Right ventricle myocardium superior (tissue), 1 donor: ENCODE data around the gene WNT11. TPM values are rescaled to one million over a fixed set of nuclear protein-coding genes. Genes with fewer than 3 reads are reported as not detected.

Experiments
- ATAC-seq: fragments of 200-7000 bp; cut with Tn5 transposase; one replicate; pipeline ENCODE4 v1.9.1; 2020; ENCODE audit warnings: mild to moderate bottlenecking; ENCODE audit not compliant: poor library complexity
- DNase-seq: peaks from one replicate; pipeline ENCODE4 v3.0.0-alpha.2; 2020
- intact Hi-C: fragments of 100-400 bp; cut with DNase I; formaldehyde crosslinking; loops from one replicate; pipeline ENCODE4 v1.11.2; 2022
- total RNA-seq: library from RNA; stranded (reverse); fragmentation: NEBNext Ultra II Directional; extraction: Animal tissue kit (Norgen Biotek cat#: 25700); gene quantifications from one replicate; pipeline ENCODE4 v1.2.1, GENCODE V29; 2021
- donor health status: DM: no; HTN: yes; CAD: no; lungs with severe emphysema.

The WNT11 gene
- total RNA-seq, 1 donor from 2014 or later, result 20.0 TPM

DNA sequence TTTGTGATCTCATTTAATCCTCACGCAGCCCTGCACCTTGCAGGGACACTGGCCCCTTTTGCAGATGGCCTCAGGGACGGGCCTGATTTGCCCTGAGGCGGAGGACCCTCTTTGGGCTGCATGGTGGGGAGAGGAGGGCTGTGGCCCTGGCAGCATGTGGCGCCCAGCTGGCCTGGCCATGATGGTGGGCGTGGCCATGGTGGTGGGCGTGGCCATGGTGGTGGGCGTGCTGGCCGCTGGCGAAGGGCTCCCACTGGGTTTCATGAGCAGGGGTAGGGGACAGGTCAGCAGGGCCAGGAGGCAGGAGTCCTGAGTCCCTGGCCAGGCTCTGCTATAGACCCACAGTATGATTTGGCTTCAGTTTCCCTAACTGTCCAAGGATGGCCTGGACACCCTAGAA is 13.1 kb downstream of the WNT11 start:
- intact Hi-C loops, result no loop called here
- DNase-seq (no peak), ATAC-seq (no peak)

DNA sequence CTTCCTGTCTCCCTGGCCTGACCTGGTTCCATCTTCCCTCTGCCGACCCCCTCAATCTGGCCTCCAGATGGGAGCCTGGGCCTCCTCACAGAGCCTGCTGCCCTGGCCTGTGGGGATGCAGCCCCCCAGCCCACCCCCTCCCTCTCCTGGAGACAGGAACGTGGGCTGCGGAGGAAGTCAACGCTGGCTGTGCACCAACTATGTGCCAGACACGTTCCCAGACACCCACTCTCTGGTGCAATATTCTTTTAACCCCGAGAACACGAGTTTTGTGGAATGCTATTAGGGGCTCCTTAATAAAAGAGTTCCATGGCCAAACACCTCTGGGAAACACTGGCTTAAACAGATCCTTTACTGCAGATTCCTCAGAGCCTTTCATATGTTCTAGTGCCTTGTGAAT is 15.9 kb downstream of the WNT11 start:
- intact Hi-C loops, result no loop called here
- no peak for ATAC-seq

DNA sequence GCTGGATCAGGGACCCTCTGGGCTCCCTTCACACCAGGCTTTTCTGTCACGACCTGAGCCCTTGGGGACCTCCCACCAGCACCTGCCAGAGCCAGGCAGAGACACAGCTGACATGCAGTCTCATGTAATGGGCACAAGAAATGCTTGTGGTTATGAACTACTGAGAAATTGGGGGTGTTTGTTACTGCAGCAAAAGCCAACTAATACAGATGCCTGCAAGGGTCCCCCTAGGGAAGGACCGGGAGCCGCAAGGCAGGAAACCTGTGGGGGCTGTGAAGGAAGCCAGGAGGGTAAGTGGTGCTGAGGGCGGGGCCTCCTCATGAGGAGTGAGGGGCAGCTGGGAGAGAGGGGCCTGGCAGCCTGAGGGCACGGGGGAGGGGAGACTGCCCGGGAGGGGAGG is 16.6 kb downstream of the WNT11 start:
- ATAC-seq (no peak), DNase-seq (no peak)
- intact Hi-C loops, result no loop called here

More for the DNA sequence above, 15.9 kb downstream of the WNT11 start:
- DNase-seq, result no peak

DNA sequence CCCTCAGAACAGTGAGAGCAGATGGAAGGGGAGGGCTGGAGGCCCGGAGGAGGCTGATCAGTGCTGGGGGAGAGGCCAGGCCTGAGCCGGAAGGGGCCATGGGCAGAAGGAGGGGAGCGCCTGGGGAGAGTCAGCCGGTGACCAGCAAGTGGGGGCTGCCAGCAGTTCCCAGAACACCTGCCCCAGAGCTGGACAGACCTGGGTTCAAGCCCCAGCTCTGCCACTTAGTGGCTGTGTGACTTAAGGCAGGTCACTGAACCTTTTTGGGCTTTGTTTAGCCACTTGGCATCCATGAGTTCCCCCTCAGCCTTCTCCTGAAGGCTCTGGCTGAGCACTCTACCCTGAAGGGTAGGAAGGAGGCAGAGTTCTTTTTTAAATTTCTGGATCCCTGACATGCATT is 17.4 kb downstream of the WNT11 start:
- DNase-seq (no peak), ATAC-seq (no peak)
- intact Hi-C loops, result no loop called here

DNA sequence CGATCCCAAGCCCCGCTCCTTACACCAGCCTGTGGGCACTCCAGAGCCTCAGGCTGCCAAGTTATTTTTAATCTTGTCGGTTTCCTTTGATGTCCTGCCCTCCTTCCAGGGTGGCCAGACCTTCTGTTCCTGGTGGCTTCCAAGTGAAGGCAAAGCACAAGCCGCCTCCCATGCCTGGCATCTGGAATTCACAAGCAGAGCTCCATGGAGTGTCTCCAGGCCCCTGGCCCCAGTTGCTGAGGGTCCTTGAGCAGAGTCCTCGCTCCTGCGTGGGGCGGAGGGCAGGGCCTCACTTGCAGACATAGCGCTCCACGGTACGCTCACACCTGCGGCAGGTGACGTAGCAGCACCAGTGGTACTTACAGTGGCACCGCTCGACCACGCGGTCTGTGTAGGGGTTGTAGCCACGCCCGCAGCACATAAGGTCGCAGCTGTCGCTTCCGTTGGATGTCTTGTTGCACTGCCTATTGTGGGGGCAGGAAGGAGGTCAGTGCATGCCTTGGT is 19.5 kb downstream of the WNT11 start:
- DNase-seq (no peak), ATAC-seq (peak; percentile 34)
- intact Hi-C loops, result no loop called here

DNA sequence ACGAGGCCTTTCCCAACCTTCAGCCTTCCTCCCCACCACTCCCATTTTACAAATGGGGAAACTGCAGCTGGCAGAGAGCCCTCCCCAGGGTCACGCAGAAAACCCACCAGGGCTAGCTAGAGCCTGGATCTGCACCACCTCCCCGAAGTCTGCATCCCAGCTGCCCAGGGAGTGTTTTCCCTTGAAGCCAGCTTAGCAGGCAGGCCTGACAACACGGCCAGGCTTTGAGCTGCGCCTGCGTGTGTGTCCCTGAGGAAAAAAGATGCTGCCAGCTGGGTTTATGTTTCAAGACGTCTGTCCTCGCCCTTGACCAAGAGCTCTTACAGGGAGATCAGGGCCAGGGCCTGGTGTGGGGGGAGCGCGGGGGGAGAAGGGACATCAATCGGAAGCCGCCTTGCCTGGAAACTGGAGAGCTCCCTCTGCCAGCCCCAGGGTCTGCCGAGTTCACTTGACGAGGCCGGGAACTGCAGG is 20.3 kb downstream of the WNT11 start:
- DNase-seq (peak; percentile 76), ATAC-seq (peak; percentile 45)
- intact Hi-C loops, result no loop called here

DNA sequence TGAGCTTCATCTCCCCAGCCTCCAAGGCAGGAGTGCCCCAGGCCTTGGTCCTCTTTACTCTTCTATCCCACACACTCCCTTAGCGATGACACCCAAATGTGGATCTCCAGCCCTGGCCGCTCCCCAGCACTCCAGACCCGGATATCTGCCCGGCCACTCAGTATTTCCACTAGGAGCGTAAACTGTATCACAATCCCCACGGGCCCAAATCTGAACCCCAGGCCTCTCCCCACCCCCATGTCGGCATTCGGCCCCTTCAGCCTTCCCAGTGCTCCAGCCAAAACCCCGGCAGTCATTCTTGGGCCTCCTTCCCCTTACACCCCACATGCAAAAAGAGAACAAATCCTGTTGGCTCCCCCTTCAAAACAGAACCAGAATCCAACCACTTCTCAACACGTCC is 20.8 kb downstream of the WNT11 start:
- intact Hi-C loops, result no loop called here
- ATAC-seq (peak; percentile 23), DNase-seq (peak; percentile 54)

DNA sequence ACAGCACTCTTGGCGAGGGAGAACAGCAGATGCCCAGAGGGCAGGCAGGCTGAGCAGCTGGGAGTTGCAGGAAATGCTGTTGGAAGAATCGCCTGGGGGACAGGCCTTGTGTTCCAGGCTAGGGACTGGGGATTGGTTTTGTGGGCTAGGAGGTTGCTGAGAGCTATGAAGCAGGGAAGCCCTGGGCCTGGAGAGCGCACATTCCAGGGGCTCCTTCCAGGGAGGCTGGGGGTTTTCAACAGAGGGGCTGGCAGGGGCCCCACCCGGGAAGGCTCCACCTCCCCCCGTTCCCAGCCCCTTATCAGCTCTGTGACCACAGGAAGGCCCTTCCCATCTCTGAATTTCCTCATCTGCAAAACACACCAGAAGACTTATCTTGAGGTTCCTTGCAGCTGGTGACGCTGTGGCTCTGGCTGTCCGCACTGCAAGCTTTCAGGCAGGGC is 21.7 kb downstream of the WNT11 start:
- no peak for DNase-seq
- intact Hi-C loops, result no loop called here
- ATAC-seq, result no peak

DNA sequence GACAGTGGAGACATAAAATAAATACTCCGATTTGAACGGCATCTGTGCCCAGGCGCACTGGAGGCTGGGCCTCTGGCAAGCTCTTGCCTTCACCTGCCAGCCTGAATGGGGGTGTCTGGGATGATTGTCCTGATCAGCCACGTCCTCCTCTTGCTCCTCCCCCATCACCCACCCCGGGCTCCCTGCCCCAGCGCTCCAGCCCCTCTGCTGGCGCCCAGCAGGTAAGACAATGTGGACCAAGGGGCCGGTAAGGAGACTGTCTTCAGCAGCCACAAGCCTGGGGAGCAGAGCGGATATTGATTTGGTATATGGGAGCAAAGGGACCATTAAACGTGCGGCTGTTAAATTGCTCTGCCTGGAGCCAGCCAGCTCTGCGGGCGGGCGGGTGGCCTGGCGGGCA is 24.9 kb downstream of the WNT11 start:
- intact Hi-C loops, result no loop called here
- no peak for DNase-seq
- no peak for ATAC-seq

DNA sequence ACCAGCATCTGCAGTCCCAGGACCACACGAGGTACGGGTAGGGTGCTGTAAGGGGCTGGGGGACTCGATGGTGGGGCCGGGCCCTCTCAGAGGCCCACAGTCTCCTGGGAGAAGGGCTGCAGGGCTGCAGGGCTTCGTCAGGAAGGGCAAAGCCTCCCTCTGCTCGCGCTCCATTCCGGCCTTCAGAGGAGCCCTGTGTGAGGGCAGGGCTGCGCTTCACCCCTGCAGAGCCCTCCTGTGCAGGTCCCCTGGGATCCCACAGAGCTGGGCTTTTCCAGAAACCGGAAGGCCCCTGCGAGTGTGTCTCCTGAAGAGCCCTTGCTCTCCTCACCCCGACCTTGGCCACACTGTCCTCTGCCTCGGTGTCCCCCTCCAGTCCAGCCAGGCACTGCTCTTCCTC is 27.2 kb downstream of the WNT11 start:
- DNase-seq, result no peak
- no peak for ATAC-seq

DNA sequence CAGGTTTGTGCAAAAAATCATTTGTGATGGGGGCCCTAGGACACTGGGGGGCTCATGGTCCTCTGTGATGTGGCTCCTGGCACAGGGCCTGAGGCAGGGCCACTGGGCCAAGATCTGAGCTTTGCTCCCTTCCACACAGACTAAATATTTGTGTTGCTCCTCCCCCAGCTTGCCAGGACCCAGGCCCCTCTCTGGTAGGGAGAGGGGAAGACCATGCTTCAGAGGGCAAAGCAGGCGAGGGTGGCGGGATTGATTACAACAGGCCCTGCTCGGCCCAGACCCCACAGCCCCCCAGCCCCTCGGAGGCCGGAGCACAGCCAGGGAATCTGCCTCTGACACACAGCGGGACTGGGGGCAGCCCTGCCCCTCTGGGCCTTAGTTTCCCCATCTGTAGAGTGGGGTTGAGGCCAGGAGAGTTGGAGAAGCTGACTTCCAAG is 29.0 kb downstream of the WNT11 start:
- intact Hi-C loops, result no loop called here
- no peak for ATAC-seq
- no peak for DNase-seq

More for the DNA sequence above, 27.2 kb downstream of the WNT11 start:
- intact Hi-C loops, result no loop called here

DNA sequence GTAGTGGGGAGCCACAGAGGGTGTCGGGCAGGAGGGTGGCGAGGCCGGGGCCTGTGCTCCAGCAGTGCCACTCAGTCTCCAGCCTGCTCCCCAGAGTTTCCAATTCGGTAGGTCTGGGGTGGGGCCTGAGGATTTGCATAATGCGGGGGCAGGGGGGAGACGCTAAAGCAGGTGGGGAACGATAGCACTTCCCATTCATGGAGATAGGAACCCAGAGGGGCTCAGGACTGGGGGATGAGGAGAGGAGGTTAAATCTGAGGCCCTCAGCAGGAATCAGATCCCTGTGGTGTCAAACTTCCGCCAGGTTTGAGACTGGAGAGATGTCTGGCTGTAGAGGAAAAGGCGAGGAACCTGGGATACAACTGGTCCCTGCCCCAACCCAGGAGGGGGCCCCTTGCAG is 29.8 kb downstream of the WNT11 start:
- intact Hi-C loops, result no loop called here
- ATAC-seq, result no peak

DNA sequence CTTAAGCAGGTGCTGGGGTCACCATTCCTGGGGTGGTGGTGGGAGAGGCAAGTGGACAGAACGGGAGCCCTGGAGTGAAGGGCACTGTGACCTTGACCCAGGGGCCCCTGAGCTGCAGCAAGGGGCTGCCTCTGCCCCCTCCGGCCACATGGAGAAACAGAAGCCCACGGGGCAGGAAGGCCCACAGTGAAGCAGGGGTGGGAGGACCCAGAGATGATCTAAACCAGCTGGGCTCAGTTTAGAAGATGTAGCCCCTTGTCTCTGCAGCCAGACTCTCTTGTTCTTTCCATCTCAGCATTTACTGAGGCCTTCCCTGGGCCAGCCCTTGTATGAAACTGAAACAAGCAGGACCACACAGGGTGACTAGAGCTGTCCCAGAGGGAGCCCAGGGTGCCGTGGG is 30.5 kb downstream of the WNT11 start:
- ATAC-seq (no peak), DNase-seq (no peak)
- intact Hi-C loops, result no loop called here

More for the DNA sequence above, 29.8 kb downstream of the WNT11 start:
- no peak for DNase-seq

DNA sequence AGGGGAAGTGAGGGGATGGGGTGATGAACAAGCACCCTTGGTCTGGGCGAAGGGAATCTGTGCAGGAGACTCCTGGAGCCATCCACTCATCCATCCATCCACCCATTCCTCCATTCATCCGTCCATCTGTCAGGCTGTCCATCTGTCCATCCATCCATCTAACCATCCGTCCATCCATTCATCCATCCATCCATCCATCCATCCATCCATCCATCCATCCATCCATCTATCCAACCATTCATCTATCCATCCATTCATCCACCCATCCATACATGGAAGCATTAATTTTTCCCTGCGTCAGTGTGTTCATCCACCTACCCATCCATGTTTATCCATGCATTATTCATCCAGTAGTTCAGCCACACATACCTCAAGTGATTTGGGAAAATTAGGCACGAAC is 32.0 kb downstream of the WNT11 start:
- DNase-seq, result no peak
- intact Hi-C loops, result no loop called here
- no peak for ATAC-seq

DNA sequence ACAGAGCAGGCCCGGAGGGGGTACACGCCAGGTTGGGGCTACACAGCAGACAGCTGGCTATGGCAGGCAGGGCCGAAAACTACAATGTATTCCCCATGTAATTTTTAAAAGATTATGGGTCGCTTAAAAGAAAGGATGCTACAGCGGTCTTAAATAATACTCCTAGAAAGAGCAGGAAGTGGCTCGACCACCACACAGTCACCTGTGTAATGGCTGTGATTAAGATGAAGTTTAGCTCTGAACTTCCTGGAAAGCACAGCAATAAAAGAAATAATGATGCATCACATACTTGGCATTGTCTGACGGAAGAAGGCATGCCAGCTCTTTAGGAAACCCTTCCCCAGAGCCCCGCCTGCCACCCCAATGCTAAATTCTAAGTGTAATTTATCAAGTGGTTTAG is 32.6 kb downstream of the WNT11 start:
- DNase-seq (no peak), ATAC-seq (no peak)
- intact Hi-C loops, result no loop called here

DNA sequence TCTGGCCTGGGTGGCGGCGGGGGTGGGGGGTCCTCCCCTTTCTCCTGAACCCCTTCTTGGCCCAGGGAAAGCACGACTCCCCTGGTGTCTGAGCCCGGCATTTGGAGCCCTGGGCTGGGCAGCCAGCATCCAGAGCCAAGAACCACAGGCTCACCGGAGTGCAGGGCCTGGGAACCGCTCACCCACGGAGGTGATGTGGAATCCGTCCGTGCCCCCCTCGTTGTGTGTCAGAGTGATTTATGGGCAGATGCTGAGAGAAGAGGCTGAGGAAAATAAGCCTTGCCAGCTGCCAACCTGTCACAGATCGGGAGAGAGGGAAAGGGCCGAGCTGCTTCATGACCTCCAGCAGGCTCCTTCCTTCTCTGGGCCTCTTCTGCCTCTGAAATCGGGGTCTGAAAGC is 33.7 kb downstream of the WNT11 start:
- no peak for ATAC-seq
- intact Hi-C loops, result no loop called here
- no peak for DNase-seq

DNA sequence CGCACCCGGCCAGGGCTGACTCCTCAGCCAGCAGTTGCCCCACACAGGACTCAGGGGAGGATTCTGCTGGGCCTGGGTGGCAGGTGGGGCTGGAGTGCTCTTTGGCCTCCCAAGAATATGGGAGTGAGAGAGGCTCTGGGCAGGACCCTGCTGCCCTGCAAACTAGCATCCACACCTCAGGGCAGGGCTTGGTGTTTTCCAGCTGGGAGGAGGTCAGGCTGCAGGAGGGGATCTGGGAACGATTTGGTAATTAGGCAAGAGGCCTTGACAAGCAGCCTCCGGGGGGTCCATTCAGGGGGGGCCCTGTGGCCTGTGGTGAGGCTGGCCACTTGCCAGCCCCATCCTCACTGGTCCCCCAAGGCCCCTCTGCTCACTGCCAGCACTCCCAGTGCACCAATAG is 35.8 kb downstream of the WNT11 start:
- no peak for DNase-seq
- no peak for ATAC-seq
- intact Hi-C loops, result no loop called here

DNA sequence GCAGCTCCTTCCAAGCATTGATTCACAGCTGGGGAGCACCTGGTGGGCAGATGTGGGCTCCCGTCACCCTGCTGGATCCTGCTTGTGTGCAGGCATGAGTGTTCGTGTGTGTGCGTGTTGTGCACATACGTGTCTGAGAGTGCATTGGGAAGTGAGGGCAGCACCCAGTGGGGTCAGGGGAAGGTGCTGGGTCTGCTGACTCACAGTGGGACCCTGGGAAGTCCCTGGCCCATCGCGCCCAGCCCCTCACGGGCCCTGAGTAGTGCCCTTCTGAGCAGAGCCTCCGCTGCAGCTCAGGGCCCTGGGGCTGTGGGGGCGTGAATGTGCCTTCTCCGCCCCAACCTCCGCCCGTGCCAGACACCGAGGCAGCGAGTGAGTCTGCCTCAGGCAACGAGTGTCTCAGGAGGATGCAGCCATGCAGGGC is 36.8 kb downstream of the WNT11 start:
- no peak for DNase-seq
- intact Hi-C loops, result no loop called here

DNA sequence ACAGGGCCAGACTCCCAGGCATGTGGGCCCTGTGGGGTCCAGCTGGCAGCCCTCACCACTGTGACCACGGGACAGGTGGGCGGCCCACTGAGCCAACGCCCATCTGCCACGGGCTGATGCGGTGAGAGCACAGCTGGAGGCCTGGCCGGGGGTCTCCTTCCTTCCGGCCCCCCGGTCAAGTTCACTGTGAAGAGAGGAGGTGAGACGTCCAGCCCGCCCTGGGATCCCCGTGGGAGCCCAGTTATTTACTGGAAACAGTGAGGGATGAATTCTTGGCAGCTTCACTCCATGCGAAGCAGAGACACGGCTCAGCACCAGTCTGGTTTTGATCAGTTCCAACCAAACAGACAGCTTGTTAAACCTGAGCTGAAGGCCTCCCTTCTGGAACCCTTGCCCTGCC is 38.7 kb downstream of the WNT11 start:
- DNase-seq, result no peak
- intact Hi-C loops, result no loop called here
- ATAC-seq, result no peak

More for the DNA sequence above, 36.8 kb downstream of the WNT11 start:
- ATAC-seq, result no peak

DNA sequence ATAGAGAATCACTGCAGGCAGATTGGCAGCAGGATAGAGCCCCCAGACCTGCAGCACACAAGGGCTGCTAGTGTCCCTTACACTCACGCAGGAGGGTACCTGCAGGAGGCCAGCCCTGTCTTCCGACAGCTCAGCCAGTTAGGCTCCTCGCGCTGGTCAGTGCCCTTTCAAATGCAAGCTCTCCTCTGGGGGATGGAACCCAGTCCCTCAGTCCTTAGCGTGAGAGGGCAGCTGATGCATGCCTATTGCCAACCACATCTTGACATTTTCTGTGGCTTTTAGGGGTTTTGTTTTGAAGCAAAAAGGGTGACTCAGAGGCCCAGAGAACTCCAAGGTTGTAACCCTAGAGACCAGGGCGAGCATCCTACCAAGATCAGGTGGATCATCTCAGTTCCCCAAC is 40.0 kb downstream of the WNT11 start:
- DNase-seq, result no peak
- intact Hi-C loops, result no loop called here
- no peak for ATAC-seq
